HepG2 (cell line): Measurements from ENCODE around the gene SERINC4. TPM values are rescaled to one million over a fixed set of nuclear protein-coding genes. Genes with fewer than 3 reads are reported as not detected.

Experiments
- ARID5B ChIP-seq: IDR thresholded peaks from 2 replicates; pipeline ENCODE4 v1.4.0; 2020; ENCODE audit warnings: mild to moderate bottlenecking, missing genetic modification reagents
- ARNT ChIP-seq: fragments of 450-650 bp; IDR thresholded peaks from 2 replicates; pipeline ENCODE4 v1.6.1; 2017
- CCDC6 ChIP-seq: sonication (generic); formaldehyde crosslinking; IDR thresholded peaks from 2 replicates; pipeline ENCODE4 v1.8.1; 2022; ENCODE audit warnings: mild to moderate bottlenecking, missing genetic modification reagents, moderate library complexity
- CHCHD3 ChIP-seq: sonication (generic); formaldehyde crosslinking; IDR thresholded peaks from 2 replicates; pipeline ENCODE4 v1.8.0; 2022; ENCODE audit warnings: mild to moderate bottlenecking, missing genetic modification reagents, moderate library complexity
- DMAP1 ChIP-seq: IDR thresholded peaks from 2 replicates; pipeline ENCODE4 v1.6.1; 2016
- DR1 ChIP-seq: sonication (generic); formaldehyde crosslinking; IDR thresholded peaks from 2 replicates; pipeline ENCODE4 v1.8.0; 2021; ENCODE audit warnings: mild to moderate bottlenecking, missing genetic modification reagents, inconsistent platforms
- ELF4 ChIP-seq: sonication (generic); formaldehyde crosslinking; IDR thresholded peaks from 2 replicates; pipeline ENCODE4 v1.5.0; 2020; ENCODE audit warnings: missing genetic modification reagents, mild to moderate bottlenecking, moderate library complexity, borderline replicate concordance
- EP300 ChIP-seq, 3 experiments: sonication (generic) in 1 of 3; formaldehyde crosslinking in 1 of 3; IDR thresholded peaks; 2 replicates each; pipeline versions ENCODE4 v1.5.1 to v1.6.1; 2011 to 2020; ENCODE audit warnings: low read depth in 2 of 3, low read length in 2 of 3, borderline replicate concordance in 1 of 3, improper control_type of control experiment in 1 of 3, mild to moderate bottlenecking in 1 of 3, missing genetic modification reagents in 1 of 3, moderate library complexity in 1 of 3
- ETV6 ChIP-seq: sonication (generic); formaldehyde crosslinking; conservative IDR thresholded peaks from 2 replicates; pipeline ENCODE4 v1.4.0; 2020; ENCODE audit warnings: missing genetic modification reagents
- FOXM1 ChIP-seq: sonication (generic); formaldehyde crosslinking; IDR thresholded peaks from 2 replicates; pipeline ENCODE4 v1.5.0; 2020; ENCODE audit warnings: missing genetic modification reagents
- HDAC2 ChIP-seq: sonication (generic); formaldehyde crosslinking; IDR thresholded peaks from 2 replicates; pipeline ENCODE4 v1.4.0; 2020; ENCODE audit warnings: missing genetic modification reagents
- IRX3 ChIP-seq: sonication (generic); formaldehyde crosslinking; IDR thresholded peaks from 2 replicates; pipeline ENCODE4 v1.8.1; 2023; ENCODE audit warnings: mild to moderate bottlenecking, low read depth, missing genetic modification reagents, borderline replicate concordance
- KLF12 ChIP-seq: sonication (generic); formaldehyde crosslinking; IDR thresholded peaks from 2 replicates; pipeline ENCODE4 v1.4.0; 2020; ENCODE audit warnings: missing genetic modification reagents, borderline replicate concordance
- ONECUT2 ChIP-seq: sonication (generic); formaldehyde crosslinking; IDR thresholded peaks from 2 replicates; pipeline ENCODE4 v1.4.0; 2020; ENCODE audit warnings: missing genetic modification reagents
- PHB2 ChIP-seq: fragments of 450-650 bp; IDR thresholded peaks from 2 replicates; pipeline ENCODE4 v1.6.1; 2018; ENCODE audit not compliant: partially characterized antibody
- RCOR2 ChIP-seq: IDR thresholded peaks from 2 replicates; pipeline ENCODE4 v1.6.1; 2016; ENCODE audit warnings: missing biosample characterization, missing genetic modification reagents
- SMAD3 ChIP-seq: sonication (generic); formaldehyde crosslinking; IDR thresholded peaks from 2 replicates; pipeline ENCODE4 v1.4.0; 2020; ENCODE audit warnings: missing genetic modification reagents
- SMC3 ChIP-seq: IDR thresholded peaks from 2 replicates; pipeline ENCODE4 v1.6.1; 2011; ENCODE audit warnings: low read length, improper control_type of control experiment
- SOX5 ChIP-seq: IDR thresholded peaks from 2 replicates; pipeline ENCODE4 v1.6.1; 2016; ENCODE audit warnings: borderline replicate concordance
- SP2 ChIP-seq: sonication (generic); formaldehyde crosslinking; IDR thresholded peaks from 2 replicates; pipeline ENCODE4 v1.5.1; 2020; ENCODE audit warnings: mild to moderate bottlenecking, missing genetic modification reagents
- ZNF121 ChIP-seq: sonication (generic); formaldehyde crosslinking; IDR thresholded peaks from 2 replicates; pipeline ENCODE4 v1.5.0; 2020; ENCODE audit warnings: mild to moderate bottlenecking, missing genetic modification reagents
- ZNF224 ChIP-seq: sonication (generic); formaldehyde crosslinking; IDR thresholded peaks from 2 replicates; pipeline ENCODE4 v1.5.0; 2020; ENCODE audit warnings: mild to moderate bottlenecking, missing genetic modification reagents
- ZNF260 ChIP-seq: sonication (generic); formaldehyde crosslinking; IDR thresholded peaks from 2 replicates; pipeline ENCODE4 v1.4.0; 2020; ENCODE audit warnings: missing genetic modification reagents, low read depth, mild to moderate bottlenecking, borderline replicate concordance
- ZNF331 ChIP-seq: sonication (generic); formaldehyde crosslinking; IDR thresholded peaks from 2 replicates; pipeline ENCODE4 v1.4.0; 2020; ENCODE audit warnings: missing genetic modification reagents
- ZNF614 ChIP-seq: IDR thresholded peaks from 2 replicates; pipeline ENCODE4 v1.6.1; 2018; ENCODE audit warnings: missing biosample characterization, missing genetic modification reagents, inconsistent platforms, borderline replicate concordance
- polyA plus RNA-seq, 8 experiments: library from polyadenylated mRNA; depleted of rRNA in 3 of 8; stranded (reverse) in 7 of 8; unstranded in 1 of 8; fragments of >200 nt; fragmentation: Illumina TruSeq in 4 of 8; extraction: Trizol in 4 of 8; gene quantifications; 2 replicates each; pipeline versions ENCODE4 v1.2.1 to v1.2.3, GENCODE V29; 2011 to 2016; ENCODE audit warnings: low read depth in 4 of 8, missing spikeins in 1 of 8, mixed read lengths in 1 of 8; ENCODE audit not compliant: insufficient read depth in 1 of 8
- total RNA-seq, 5 experiments: library from RNA; depleted of rRNA; stranded (reverse); fragments of >200 nt; fragmentation: Illumina TruSeq; extraction: Trizol; gene quantifications; 2 replicates each; pipeline ENCODE4 v1.2.3, GENCODE V29; 2016; ENCODE audit warnings: low read depth in 1 of 5
- TF ChIP-seq, protein P1 (sequence below): IDR thresholded peaks from 2 replicates; pipeline ENCODE4 v1.6.1; 2016; ENCODE audit warnings: control low read depth

The SERINC4 gene
- total and polyA plus RNA-seq, 2 of the 13 experiments (the other 11 are each of a cell fraction or from before 2014, with no cell fraction given) = not detected

DNA sequence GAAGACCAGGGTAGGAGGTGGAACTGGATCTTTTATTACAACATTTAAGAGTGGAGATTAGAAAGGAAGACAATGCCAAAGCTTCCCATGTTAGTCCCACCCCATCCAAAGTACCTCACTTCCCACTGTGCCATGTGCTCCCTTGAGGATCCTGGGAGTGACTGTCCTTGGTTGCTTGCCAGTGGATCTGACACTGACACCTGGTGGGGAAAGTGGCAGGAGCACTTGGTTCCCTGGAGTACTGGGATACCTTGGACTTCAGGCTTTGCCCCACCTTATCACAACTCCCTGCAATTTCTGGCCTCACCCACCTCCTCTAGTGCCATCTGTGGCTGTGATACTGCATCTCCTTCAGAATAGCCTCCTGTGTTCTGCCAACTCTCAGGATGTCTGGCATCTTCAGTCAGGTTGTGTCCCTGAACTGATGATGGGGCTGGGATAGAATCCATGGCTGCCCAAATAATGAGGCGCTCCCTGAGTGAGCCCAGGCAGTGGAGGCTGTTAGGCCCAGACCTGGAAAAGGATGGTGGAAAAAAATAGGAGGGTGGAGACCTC is 24.5 kb downstream of the SERINC4 start (continued):
- TF ChIP-seq ARID5B (CRISPR knock-in tag) = peak; percentile 31; the same call in 1 of the 2 replicates
- TF ChIP-seq ARNT = no peak
- TF ChIP-seq, protein P1, sequence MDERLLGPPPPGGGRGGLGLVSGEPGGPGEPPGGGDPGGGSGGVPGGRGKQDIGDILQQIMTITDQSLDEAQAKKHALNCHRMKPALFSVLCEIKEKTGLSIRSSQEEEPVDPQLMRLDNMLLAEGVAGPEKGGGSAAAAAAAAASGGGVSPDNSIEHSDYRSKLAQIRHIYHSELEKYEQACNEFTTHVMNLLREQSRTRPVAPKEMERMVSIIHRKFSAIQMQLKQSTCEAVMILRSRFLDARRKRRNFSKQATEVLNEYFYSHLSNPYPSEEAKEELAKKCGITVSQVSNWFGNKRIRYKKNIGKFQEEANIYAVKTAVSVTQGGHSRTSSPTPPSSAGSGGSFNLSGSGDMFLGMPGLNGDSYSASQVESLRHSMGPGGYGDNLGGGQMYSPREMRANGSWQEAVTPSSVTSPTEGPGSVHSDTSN (CRISPR knock-in tag) = no peak
- peak; percentile 47; the same call in 1 of the 2 replicates for TF ChIP-seq HDAC2 (CRISPR knock-in tag)
- 0 out of 2 replicates have a peak, but pooled peaks have one; percentile 45 for TF ChIP-seq ZNF331
- TF ChIP-seq ETV6 = no peak
- TF ChIP-seq ZNF260 (CRISPR knock-in tag) = no peak
- TF ChIP-seq FOXM1 (CRISPR knock-in tag) = no peak
- TF ChIP-seq RCOR2 = no peak
- TF ChIP-seq SMAD3 (CRISPR knock-in tag) = no peak
- TF ChIP-seq ONECUT2 (CRISPR knock-in tag) = no peak
- TF ChIP-seq ZNF121 = no peak
- TF ChIP-seq DR1 (CRISPR knock-in tag) = no peak
- TF ChIP-seq SMC3 = peak; percentile 53; the same call in 1 of the 2 replicates
- no peak for TF ChIP-seq IRX3
- no peak for TF ChIP-seq CHCHD3 (CRISPR knock-in tag)
- no peak for TF ChIP-seq KLF12 (CRISPR knock-in tag)
- no peak for TF ChIP-seq ZNF614 (CRISPR knock-in tag)
- no peak for TF ChIP-seq ELF4 (CRISPR knock-in tag)
- no peak for TF ChIP-seq SP2 (CRISPR knock-in tag)
- peak; percentile 76 for TF ChIP-seq DMAP1 (CRISPR knock-in tag)
- TF ChIP-seq EP300 (IDR thresholded peaks at IDR 0.05; ENCODE audit: low read depth in 2 of 2, low read length in 2 of 2) = no peak
- TF ChIP-seq EP300 (CRISPR knock-in tag; IDR thresholded peaks at IDR 0.05; ENCODE audit: borderline replicate concordance) = no peak
- TF ChIP-seq ZNF224 = peak; percentile 36; the same call in 1 of the 2 replicates
- TF ChIP-seq PHB2 = no peak
- no peak for TF ChIP-seq SOX5
- no peak for TF ChIP-seq CCDC6 (CRISPR knock-in tag)
